HG02973 (cell line): ENCODE measurements around the gene NCR3LG1.

Experiments
- ATAC-seq: cut with Tn5 transposase; IDR thresholded peaks from one replicate; pipeline ENCODE4 v1.9.1; 2021; ENCODE audit warnings: moderate library complexity; ENCODE audit not compliant: unreplicated experiment

The NCR3LG1 gene

GRCh38 chr11:17391493-17392355 is 40.1 kb downstream of the NCR3LG1 start:
- ATAC-seq, result no peak

DNA sequence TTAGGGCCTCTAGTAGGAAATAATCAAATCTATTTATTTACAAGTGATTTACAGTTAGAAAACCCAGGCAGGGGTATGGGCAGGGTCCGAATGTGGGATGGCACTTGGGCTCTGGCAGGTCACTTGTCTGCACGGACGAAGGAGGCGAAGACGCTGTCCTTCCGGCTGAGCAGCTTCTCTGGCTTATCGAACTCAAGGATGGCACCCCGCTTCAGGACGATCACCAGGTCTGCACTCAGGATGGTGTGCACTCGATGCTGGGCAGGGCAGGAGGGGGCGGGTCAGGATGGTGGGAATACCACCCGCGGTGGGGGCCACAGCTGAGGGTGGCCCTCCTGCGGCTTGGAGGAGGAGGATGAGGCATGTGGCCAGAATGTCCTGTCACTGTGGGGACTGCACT is 41.3 kb downstream of the NCR3LG1 start:
- ATAC-seq, result no peak

DNA sequence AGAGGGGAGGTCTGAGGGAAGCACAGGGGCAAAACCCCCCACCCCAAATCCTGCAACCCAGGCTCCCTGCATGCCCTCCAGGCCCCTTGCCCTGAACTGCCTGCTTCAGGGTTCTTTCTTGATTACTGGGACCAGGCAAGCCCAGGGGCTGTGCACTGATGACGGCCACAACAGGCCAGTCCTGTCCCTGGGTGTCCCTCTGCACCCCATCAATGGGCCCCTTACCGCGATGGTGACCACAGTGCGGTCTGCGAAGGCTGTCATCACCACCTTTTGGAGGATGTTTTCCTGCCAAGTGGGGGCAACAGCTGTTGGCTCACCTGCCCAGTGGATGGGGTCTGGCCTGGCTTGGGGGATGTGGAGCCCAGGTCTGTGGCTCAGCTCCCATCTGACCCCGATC is 41.9 kb downstream of the NCR3LG1 start:
- ATAC-seq, result no peak

DNA sequence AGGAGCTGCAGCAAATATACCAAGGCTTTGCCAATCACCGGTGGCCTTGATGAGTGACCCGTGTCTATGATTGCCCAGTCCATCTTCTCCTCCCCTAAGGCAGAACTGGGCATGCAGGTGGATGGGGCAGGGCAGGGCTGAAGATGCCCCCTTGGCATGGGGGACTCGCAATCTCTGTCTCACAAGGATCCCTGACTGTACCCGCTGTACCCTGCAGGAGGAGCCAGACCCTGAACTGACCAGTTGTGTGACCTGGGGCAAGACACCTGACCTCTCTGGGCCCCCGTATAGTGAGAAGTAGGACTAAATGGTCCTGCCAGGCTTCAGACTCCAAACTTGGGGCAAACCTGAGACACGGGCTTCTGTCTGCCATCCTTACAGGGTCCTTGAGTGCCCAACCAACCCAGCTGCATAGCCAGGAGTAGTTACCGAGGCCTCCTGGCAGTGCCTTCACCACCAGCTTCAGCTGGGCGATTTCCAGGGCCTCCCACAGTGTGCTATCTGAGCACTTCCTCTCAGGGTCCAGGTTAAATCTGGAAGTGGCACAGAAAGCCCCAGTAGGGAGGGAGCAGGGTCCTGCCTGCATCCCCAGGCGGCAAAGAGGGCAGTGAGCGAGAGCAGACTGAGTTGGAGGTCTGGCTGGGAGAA is 43.3 kb downstream of the NCR3LG1 start:
- ATAC-seq, result no peak

DNA sequence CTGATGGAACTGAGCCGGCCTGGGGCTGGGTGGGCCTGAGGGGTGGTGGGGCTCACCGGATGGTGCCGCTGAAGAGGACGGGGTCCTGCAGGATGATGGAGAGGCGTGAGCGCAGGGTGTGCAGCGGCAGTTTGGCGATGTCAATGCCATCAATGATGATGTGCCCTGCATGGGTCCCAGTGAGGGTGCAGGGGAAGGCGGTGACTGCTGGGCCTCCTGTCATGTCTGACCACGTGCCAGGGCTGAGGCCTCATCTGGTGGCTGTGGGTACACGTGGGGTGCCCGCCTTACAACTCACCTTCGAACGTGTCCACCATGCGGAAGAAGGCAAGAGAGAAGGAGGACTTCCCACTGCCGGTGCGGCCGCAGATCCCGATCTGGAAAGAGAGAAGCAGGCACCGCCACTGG is 44.0 kb downstream of the NCR3LG1 start:
- no peak for ATAC-seq

GRCh38 chr11:17395978-17396377 is 44.4 kb downstream of the NCR3LG1 start:
- no peak for ATAC-seq

DNA sequence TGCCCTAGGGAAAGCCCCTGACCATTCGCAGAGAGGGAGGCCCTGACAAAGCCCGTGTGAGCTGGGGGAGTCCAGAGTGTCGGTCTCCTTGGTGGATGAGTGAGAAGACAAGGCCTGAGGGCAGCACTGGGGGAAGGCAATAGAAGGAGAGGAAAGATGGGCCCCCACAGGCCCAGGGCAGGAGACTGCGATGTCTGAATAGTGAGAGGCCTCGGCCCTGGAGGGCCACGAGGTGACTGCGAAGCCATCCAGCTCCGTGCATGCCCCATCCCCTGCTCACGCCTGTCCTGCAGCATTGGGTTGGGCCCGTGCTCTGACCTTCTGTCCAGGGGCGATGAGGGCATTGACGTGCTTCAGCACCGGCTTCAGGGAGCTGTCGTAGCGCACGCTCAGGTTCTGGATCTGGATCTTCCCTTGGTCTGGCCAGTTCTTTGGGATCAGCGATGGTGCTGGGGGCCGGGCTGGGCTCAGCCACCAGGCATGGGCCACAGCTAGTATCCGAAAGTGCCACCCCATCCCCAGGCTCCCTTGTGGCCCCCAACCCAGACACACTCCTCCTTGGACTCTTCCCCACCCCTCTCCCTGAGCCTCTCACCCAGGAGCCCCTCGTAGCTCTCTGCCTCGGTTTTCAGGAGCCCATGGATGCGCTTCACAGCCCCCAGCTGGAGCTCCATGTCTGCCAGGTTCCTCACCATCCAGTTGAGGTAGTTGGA is 45.2 kb downstream of the NCR3LG1 start:
- no peak for ATAC-seq

DNA sequence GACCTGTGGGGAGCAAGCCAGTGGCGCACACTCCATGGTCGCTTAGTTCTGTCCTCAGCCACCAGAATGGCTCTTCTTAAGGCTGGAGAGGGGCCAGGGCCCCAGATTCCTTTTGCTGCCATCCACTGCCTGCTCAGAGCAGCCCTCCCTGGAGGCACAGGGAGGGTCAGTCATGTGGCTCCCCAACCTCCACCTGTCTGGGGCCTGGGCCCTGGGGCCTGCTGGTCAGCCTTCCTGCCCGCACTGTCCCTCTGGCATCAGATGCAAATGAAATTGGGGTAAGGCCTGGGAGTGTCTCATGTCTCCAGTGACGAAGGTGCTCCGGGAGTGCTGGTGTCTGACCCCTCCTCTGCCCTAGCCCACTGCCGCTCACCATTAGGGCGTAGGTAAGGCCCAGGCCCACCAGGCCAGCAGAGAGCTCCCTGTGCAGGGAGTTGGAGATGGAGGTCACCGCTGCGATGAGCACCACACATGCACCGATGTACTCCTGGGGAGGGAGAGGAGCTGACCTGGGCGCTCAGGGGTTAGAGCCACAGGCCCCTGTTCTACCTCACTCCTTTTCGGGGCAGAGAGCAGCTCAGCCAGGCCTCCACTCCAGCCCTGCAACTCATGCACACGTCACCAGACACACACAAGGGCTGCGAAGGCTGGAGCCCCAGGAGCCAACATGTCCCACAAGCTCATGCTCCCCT is 45.9 kb downstream of the NCR3LG1 start:
- no peak for ATAC-seq

DNA sequence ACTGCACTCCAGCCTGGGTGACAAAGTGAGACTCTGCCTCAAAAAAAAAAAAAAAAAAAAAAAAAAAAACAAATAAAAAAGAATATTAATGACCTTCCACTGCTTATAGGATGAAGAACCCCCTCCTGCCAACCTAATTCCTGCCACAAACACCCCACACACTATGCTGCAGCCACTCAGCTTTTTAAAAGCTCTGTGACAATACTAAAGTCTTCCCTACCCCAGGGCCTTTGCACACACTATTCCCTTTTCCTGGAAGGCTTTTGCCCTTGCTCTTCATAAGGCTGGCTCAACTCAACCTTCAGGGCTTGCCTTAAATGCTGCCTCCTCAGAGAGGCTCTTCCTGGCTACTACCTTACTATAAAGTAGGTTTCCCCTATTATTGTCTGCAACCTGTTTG is 47.6 kb downstream of the NCR3LG1 start:
- ATAC-seq, result no peak

GRCh38 chr11:17400048-17400775 is 48.6 kb downstream of the NCR3LG1 start:
- ATAC-seq, result no peak

- no peak for ATAC-seq
These were observed 49.7 kb downstream of the NCR3LG1 start for GRCh38 chr11:17401316-17401715.

DNA sequence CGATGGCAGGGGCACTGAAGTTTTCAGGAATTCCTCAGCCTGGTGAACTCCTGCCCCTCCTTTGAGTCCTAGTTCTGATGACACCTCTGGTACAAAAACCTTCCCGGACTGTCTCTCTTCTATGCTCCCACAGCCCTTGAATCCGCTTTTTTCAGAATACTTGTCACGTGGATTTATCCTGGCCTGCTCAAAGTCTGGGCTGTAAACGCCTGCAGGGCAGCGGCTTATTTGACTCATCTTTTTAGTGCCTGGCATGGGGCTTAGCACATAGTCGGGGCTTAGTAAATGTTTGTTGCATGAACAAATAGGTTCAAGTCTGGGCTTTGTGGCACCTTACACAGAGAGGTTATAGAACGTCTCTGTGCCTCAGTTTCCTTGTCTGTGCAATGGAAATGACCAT is 50.2 kb downstream of the NCR3LG1 start:
- no peak for ATAC-seq

DNA sequence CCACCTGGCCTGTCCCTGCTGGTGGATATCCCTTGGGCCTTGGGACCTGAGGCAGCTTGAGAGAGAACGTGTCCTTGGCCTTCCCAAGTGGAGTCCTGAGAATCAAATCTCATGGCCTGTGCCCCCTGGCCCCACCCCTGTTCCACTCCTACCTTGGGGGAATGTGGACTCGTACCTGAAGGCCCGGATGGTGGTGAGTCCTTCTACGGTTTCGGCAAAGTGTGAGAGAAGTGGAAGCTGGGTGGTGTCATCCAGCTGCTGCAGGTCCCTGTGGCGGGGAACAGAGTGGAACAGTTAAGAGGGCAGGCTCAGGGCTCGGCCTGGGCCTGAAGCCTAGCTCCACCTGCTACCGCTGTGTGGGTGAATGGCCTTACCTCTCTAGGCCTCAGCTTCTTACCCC is 50.9 kb downstream of the NCR3LG1 start:
- ATAC-seq, result no peak

GRCh38 chr11:17403980-17404759 is 52.6 kb downstream of the NCR3LG1 start:
- ATAC-seq, result no peak

DNA sequence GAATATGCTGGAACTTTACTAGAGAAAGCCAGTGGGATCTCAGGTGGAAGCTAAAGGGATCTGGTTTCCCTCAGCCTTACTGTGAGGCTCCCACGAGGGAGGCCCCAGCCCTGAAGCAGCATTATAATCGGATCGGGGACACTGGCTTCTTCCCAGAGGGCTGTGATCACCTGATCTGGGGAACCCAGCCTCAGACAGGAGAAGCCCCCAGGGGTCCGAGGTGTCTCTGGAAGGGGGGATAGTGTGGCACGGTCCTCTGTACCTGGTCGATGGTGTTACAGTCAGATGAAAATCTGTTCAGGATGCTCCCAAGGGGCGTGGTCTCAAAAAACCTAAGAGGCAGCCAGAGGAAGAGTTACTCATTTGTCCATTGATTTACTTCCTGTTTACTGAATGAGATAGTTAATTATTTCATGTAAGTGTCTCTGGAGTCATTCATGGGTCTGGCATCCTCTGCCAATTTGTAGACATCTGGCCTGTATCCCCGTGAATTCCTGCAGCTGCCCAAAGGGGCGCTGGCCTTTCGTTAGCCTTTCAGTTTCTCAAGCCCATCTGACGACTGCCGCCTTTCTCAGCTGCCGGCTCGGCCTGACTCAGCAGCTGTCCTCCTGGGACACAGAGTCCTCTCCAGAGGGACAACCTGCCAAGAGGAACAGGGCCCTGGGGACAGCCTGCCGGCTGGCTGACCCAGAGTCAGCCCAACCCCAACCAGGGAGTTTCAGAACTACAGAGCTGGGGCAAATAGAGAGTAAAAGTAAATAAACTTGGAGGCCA is 53.8 kb downstream of the NCR3LG1 start:
- ATAC-seq, result no peak

DNA sequence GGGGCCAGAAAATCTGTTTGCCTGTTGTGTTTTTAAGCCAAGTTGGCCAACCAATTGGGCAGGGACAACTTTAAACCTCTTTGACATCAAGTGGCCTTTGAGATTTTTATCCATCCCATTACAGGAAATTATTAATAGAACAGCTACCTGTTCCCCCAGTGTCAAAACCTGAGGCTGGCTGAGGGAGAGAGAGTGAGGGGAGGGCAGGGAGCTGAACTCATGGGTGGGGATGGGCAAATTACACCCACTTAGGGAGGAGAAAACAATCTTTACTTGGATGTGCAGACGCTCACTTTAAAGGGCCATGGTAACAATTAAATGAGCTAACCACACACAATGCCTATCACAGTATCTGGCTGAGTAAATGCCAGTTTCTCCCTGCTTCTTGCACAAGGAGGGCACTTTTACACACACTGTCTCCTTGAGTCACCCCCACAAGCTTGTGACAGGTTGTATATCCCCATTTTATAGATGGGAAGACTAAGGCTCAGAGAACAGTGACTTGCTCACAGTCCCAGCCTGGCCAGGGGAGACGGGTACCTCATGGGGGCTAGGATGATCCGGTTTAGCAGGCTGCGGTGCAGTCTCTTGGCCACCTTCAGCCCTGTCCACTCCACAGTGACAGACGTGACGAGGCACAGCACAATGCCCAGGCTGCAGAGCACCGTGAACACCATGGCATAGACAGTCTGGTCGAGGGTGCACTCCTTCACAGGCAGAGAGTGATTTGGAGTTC is 54.6 kb downstream of the NCR3LG1 start:
- ATAC-seq, result no peak

DNA sequence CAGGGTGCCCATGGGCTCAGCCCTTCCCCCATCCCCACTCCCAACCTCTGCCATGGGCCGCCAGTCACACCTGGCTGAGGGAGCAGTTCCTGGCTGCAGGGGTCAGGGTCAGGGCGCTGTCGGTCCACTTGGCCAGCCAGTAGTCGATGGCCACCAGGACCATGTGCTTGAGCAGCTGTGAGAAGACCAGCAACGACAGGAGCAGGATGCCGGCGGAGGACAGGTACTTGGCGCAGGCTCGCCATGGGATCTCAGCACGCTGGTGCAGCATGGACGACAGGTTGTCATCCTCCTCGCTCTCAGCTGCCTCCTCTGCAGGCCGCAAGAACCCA is 55.2 kb downstream of the NCR3LG1 start:
- ATAC-seq, result no peak

GRCh38 chr11:17407575-17407974 is 56.0 kb downstream of the NCR3LG1 start:
- no peak for ATAC-seq

- ATAC-seq, result no peak
These were observed 56.4 kb downstream of the NCR3LG1 start for GRCh38 chr11:17408026-17408425.
